ENCODE measurements around the gene SLC24A3.

The SLC24A3 gene

GRCh38 chr20:19723813-19724430 is 511.5 kb downstream of the SLC24A3 start:
- TF ChIP-seq SP1 (IDR thresholded peaks at IDR 0.05) (no peak), FOXK2 (IDR thresholded peaks at IDR 0.05) (no peak)
- DNase-seq (ENCODE audit: extremely low spot score) = no peak
- ChIA-PET POLR2A (no interaction called here), CTCF (no interaction called here)

DNA sequence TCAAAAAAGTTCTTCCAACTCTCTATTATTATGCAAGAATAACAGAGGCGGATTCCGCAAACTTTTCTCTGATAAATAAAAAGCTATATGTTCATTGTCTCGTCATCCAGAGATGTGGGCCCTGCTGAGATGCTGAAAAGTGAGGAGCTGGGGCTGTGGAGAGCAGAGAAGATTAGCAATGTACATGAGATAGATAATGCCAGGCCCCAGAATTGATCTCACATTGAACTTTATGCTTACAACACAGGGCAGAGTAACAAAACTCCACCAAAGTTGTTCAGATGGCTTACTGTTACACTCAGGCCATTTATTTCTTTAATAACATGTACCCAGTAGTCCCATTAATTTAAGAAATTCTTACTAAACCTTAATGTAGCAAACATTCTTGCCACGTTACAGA is 512.9 kb downstream of the SLC24A3 start:
- ChIA-PET POLR2A (no interaction called here), CTCF (no interaction called here)
- no peak for TF ChIP-seq SUZ12 (IDR thresholded peaks at IDR 0.05)
- no peak for DNase-seq (ENCODE audit: extremely low spot score)

DNA sequence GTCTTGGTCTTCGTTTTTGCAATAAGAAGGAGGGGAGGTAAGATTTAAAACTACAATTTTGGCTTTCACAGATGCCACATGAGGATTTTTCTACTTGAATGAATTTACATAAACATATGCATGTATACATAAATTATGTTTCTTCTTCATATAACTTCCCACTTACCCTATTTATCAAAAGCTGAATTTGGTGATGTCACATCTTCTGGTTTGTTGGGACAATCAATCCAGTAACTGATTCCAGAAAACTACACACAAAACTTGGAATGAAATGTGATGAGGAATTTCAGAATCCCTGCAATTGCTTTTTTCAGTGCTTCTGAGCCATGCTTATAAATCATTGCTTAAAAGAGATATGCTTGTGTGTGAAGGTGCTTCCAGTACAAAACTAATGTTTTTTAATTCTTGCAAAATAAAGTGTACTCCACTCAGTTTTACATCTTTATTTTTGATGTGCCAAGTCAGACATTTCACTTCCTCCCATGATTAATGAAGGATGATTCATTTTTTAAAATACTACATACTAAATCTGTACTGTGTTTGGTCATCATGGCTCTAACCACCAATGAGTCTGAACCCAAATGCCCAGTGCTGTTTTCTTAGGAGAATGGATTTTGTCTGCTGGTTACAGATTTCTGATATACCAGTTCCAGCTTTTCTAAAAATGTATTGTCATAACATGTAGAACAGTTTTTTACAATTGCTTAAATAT is 513.5 kb downstream of the SLC24A3 start:
- TF ChIP-seq BHLHE40 (IDR thresholded peaks at IDR 0.05; ENCODE audit: borderline replicate concordance) = no peak
- TF ChIP-seq HDGF (IDR thresholded peaks at IDR 0.05; ENCODE audit: borderline replicate concordance) = no peak
- no peak for TF ChIP-seq TARDBP (IDR thresholded peaks at IDR 0.05)
- no peak for TF ChIP-seq LEF1 (IDR thresholded peaks at IDR 0.05; ENCODE audit: borderline replicate concordance)
- TF ChIP-seq FOXA1 (IDR thresholded peaks at IDR 0.05) = no peak
- CTCF ChIA-PET = no interaction called here
- POLR2A ChIA-PET = no interaction called here
- no peak for DNase-seq (ENCODE audit: extremely low spot score)

DNA sequence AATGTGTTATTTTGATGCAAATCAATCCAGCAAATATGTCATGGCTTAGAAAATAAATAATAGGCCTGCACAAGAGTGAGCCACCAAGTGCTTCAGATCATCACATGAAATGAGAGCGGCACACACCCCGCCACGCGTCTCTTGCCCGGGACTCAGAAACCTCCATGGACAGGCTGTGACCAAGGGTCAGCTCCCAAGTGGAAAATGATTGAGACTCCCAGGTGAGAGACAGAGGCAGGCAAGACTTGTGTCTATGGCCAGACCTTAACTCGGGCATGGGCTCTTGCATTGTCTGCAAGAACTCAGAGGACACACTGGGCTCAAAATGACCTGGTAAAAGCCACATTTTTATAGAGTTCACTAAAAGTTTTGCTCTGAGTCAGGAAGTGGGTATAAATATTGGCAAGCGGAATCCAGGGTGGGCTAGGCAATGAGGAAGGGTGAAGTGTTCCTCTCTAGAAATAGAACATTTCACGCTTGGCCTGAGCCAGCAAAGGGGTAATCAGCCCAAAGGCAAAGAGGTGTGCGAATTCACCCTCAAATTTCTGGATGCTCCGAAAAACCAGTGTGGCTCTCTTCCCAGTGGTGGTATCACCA is 514.9 kb downstream of the SLC24A3 start:
- DNase-seq (ENCODE audit: extremely low spot score) = no peak
- ChIA-PET POLR2A (no interaction called here), CTCF (no interaction called here)
- no peak for TF ChIP-seq SUZ12 (IDR thresholded peaks at IDR 0.05)
- no peak for TF ChIP-seq ZNF384 (IDR thresholded peaks at IDR 0.05)
- TF ChIP-seq, protein P1, sequence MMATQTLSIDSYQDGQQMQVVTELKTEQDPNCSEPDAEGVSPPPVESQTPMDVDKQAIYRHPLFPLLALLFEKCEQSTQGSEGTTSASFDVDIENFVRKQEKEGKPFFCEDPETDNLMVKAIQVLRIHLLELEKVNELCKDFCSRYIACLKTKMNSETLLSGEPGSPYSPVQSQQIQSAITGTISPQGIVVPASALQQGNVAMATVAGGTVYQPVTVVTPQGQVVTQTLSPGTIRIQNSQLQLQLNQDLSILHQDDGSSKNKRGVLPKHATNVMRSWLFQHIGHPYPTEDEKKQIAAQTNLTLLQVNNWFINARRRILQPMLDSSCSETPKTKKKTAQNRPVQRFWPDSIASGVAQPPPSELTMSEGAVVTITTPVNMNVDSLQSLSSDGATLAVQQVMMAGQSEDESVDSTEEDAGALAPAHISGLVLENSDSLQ (IDR thresholded peaks at IDR 0.05) = no peak
- no peak for TF ChIP-seq LEF1 (IDR thresholded peaks at IDR 0.05; ENCODE audit: borderline replicate concordance)
- no peak for TF ChIP-seq TARDBP (IDR thresholded peaks at IDR 0.05)
- TF ChIP-seq L3MBTL2 (conservative IDR thresholded peaks at IDR 0.05) = no peak
- TF ChIP-seq SP1 (IDR thresholded peaks at IDR 0.05) = no peak
- TF ChIP-seq ARNT (IDR thresholded peaks at IDR 0.05) = no peak
- TF ChIP-seq BHLHE40 (IDR thresholded peaks at IDR 0.05; ENCODE audit: borderline replicate concordance) = no peak
- TF ChIP-seq FOXM1 (IDR thresholded peaks at IDR 0.05; ENCODE audit: borderline replicate concordance) = no peak
- no peak for TF ChIP-seq FOXK2 (IDR thresholded peaks at IDR 0.05)
- TF ChIP-seq CTBP1 (IDR thresholded peaks at IDR 0.05; ENCODE audit: borderline replicate concordance) = no peak
- TF ChIP-seq FOXA1 (IDR thresholded peaks at IDR 0.05) = no peak

DNA sequence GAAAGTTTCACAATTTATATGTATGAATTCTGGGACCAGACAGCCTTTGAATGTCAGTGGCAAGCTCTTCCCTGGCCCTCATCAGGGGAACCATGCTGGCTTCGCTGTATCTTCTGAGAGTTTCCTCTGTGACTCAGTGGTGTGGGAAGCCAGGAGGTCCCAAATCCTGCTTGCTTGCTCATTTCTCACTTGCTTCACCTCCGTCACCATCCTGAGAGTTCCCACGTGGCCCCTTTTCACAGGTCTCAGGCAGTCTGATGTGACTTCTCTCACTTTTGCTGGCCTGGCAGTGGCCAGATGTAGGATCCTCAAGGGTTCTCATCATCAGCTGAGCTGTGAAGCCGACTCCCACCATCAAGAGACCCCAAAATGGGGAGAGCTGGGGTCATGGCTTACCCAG is 517.2 kb downstream of the SLC24A3 start:
- CTCF ChIA-PET = no interaction called here
- DNase-seq (ENCODE audit: extremely low spot score) = no peak
- TF ChIP-seq NFRKB (IDR thresholded peaks at IDR 0.05) (no peak), ZNF384 (IDR thresholded peaks at IDR 0.05) (no peak), FOXA1 (IDR thresholded peaks at IDR 0.05) (no peak), HDGF (IDR thresholded peaks at IDR 0.05; ENCODE audit: borderline replicate concordance) (no peak), ARNT (IDR thresholded peaks at IDR 0.05) (no peak), CTBP1 (IDR thresholded peaks at IDR 0.05; ENCODE audit: borderline replicate concordance) (no peak), BHLHE40 (IDR thresholded peaks at IDR 0.05; ENCODE audit: borderline replicate concordance) (no peak), FOXK2 (IDR thresholded peaks at IDR 0.05) (no peak)
- TF ChIP-seq, protein P1 (IDR thresholded peaks at IDR 0.05) = no peak
- POLR2A ChIA-PET = no interaction called here

DNA sequence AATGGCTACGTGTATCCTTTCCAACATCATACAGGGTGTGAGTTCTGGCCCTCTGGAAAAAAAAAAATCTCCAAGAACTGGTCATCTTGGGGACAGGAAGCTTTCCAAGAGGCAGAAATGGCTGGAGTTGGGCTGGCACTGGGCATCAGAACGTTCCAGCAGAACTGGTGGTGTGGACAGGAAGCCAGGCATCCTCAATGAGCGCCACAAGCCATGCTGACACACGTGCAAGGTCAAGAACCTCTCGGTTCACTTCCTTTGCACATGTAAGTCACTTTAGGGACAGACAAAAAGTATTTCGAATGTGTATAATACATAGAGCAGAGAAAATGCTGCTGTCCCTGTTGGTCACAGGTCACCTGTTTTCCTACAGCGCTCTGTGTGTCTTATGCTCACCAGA is 518.3 kb downstream of the SLC24A3 start:
- CTCF ChIA-PET = no interaction called here
- TF ChIP-seq CTBP1 (IDR thresholded peaks at IDR 0.05; ENCODE audit: borderline replicate concordance) = no peak
- no peak for TF ChIP-seq ZNF384 (IDR thresholded peaks at IDR 0.05)
- no peak for TF ChIP-seq FOXA1 (IDR thresholded peaks at IDR 0.05)
- no peak for TF ChIP-seq FOXK2 (IDR thresholded peaks at IDR 0.05)
- TF ChIP-seq L3MBTL2 (conservative IDR thresholded peaks at IDR 0.05) = no peak
- no peak for TF ChIP-seq ELF4 (IDR thresholded peaks at IDR 0.05)
- TF ChIP-seq ARNT (IDR thresholded peaks at IDR 0.05) = no peak
- TF ChIP-seq SP1 (IDR thresholded peaks at IDR 0.05) = no peak
- TF ChIP-seq LEF1 (IDR thresholded peaks at IDR 0.05; ENCODE audit: borderline replicate concordance) = no peak
- no peak for TF ChIP-seq TARDBP (IDR thresholded peaks at IDR 0.05)
- no peak for TF ChIP-seq BHLHE40 (IDR thresholded peaks at IDR 0.05; ENCODE audit: borderline replicate concordance)
- TF ChIP-seq, protein P1 (IDR thresholded peaks at IDR 0.05) = no peak
- TF ChIP-seq NFRKB (IDR thresholded peaks at IDR 0.05) = no peak
- no peak for DNase-seq (ENCODE audit: extremely low spot score)
- POLR2A ChIA-PET = no interaction called here

DNA sequence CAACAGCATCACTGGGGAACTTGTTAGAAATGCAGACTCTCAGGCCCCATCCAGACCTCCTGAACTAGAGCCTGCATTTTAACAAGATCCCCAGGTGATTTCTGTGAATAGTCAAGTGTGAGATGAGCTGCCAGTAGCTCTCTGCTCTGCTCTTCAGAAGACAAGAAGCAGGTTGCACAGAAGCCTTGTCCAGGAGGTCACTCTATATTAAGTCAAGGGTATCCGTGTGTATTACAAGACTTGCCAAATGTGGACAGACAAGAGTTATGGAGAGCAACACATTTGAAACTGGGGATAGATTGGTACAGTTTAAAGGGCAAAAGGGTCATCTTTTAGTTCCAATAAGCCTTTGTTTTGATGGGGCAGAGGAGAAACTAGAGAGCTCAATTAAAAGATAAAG is 522.4 kb downstream of the SLC24A3 start:
- no peak for DNase-seq (ENCODE audit: extremely low spot score)
- TF ChIP-seq BHLHE40 (IDR thresholded peaks at IDR 0.05; ENCODE audit: borderline replicate concordance) (no peak), FOXM1 (IDR thresholded peaks at IDR 0.05; ENCODE audit: borderline replicate concordance) (no peak), LEF1 (IDR thresholded peaks at IDR 0.05; ENCODE audit: borderline replicate concordance) (no peak), ELF4 (IDR thresholded peaks at IDR 0.05) (no peak), NFRKB (IDR thresholded peaks at IDR 0.05) (no peak), SUZ12 (IDR thresholded peaks at IDR 0.05) (no peak), FOXA1 (IDR thresholded peaks at IDR 0.05) (no peak), CTBP1 (IDR thresholded peaks at IDR 0.05; ENCODE audit: borderline replicate concordance) (no peak), ARNT (IDR thresholded peaks at IDR 0.05) (no peak), FOXK2 (IDR thresholded peaks at IDR 0.05) (no peak), HDGF (IDR thresholded peaks at IDR 0.05; ENCODE audit: borderline replicate concordance) (no peak)
- ChIA-PET CTCF (no interaction called here), POLR2A (no interaction called here)
